Upper lobe of right lung (tissue), 1 donor: ENCODE measurements around the gene SLC12A7. TPM values are rescaled to one million over a fixed set of nuclear protein-coding genes. Genes with fewer than 3 reads are reported as not detected.

Source experiments
- ATAC-seq: fragments of 200-7000 bp; cut with Tn5 transposase; one replicate; pipeline ENCODE4 v1.9.1; 2020; ENCODE audit warnings: mild to moderate bottlenecking, moderate library complexity
- DNase-seq: peaks from one replicate; pipeline ENCODE4 v3.0.0-alpha.2; 2020
- H3K27ac ChIP-seq: fragments of 200-600 bp; one replicate; pipeline ENCODE4 v1.8.0; 2022
- H3K27me3 ChIP-seq: fragments of 200-600 bp; one replicate; pipeline ENCODE4 v1.8.0; 2022; ENCODE audit warnings: mild to moderate bottlenecking
- H3K36me3 ChIP-seq: fragments of 200-600 bp; one replicate; pipeline ENCODE4 v1.8.0; 2022
- H3K4me1 ChIP-seq: fragments of 200-600 bp; one replicate; pipeline ENCODE4 v1.8.0; 2022
- H3K4me3 ChIP-seq: fragments of 200-600 bp; one replicate; pipeline ENCODE4 v1.8.0; 2022; ENCODE audit warnings: mild to moderate bottlenecking
- H3K9me3 ChIP-seq: fragments of 200-600 bp; one replicate; pipeline ENCODE4 v1.8.0; 2022
- intact Hi-C: fragments of 100-400 bp; cut with DNase I; formaldehyde crosslinking; loops from one replicate; pipeline ENCODE4 v1.11.0; 2022
- total RNA-seq: library from RNA; stranded (reverse); fragmentation: NEBNext Ultra II Directional; extraction: Animal tissue kit (Norgen Biotek cat#: 25700); gene quantifications from one replicate; pipeline ENCODE4 v1.2.1, GENCODE V29; 2021
- TF ChIP-seq, protein P1 (sequence below): fragments of 200-600 bp; IDR thresholded peaks from one replicate; pipeline ENCODE4 v1.8.0; 2022; ENCODE audit warnings: antibody characterized with exemption
- donor health status: DM: no; HTN: yes; CAD: no; lungs with severe emphysema.

SLC12A7 gene
- total RNA-seq, 1 donor from 2014 or later, result 49.6 TPM

DNA sequence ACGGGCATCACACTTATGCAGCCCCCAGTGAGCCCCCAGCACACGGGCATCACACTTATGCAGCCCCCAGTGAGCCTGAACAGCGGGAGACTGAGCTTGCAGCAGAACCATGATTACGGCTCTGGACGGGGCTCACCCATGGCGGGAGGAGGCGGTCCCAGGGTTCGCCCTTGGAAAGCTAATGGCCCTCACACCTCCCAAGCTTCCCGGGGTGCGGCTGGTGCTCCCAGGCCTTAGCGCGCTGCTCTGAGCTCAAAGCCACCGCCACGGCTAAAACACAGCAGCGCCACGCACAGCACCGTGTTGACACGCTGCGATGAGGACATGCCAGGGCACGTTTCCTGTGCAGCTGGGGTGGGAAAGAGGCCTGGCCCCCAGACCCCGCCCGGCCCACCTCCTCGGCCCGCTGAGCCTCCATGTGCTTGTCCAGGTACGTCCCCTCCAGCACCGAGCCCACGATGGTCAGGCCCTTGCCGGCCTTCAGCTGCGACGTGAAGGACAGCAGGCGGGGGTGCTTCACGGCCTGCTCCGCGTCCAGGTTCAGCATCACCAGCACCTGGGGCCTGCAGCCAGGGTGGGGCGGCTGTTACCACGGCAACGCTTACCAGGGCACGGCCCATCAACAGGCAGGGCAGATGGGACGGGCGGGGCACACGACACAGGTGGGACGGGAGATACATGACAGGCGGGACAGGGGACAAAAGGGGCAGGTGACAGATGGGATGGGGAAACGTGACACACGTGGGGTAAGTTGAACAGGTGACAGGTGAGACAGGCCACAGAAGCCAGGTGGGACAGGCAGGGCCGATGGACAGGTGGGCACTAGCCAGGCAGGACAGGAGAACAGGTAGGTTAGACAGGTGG, 38.4 kb downstream of the SLC12A7 start:
- Histone ChIP-seq H3K4me3 (no peak overlapping the region), H3K9me3 (no peaks in the 10 kb centered on the region), H3K27me3 (no peaks in the 10 kb centered on the region), H3K4me1 (no peaks in the 10 kb centered on the region), H3K27ac (no peak overlapping the region), H3K36me3 (peaks cover 45% of the 10 kb centered on the region)
- TF ChIP-seq, protein P1, sequence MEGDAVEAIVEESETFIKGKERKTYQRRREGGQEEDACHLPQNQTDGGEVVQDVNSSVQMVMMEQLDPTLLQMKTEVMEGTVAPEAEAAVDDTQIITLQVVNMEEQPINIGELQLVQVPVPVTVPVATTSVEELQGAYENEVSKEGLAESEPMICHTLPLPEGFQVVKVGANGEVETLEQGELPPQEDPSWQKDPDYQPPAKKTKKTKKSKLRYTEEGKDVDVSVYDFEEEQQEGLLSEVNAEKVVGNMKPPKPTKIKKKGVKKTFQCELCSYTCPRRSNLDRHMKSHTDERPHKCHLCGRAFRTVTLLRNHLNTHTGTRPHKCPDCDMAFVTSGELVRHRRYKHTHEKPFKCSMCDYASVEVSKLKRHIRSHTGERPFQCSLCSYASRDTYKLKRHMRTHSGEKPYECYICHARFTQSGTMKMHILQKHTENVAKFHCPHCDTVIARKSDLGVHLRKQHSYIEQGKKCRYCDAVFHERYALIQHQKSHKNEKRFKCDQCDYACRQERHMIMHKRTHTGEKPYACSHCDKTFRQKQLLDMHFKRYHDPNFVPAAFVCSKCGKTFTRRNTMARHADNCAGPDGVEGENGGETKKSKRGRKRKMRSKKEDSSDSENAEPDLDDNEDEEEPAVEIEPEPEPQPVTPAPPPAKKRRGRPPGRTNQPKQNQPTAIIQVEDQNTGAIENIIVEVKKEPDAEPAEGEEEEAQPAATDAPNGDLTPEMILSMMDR, result no peak
- DNase-seq (no peak), ATAC-seq (no peak)
- intact Hi-C loops, result no loop called here

- Histone ChIP-seq H3K4me1 (no peaks in the 10 kb centered on the region), H3K27ac (no peak overlapping the region), H3K36me3 (peaks cover 26% of the 10 kb centered on the region), H3K9me3 (no peaks in the 10 kb centered on the region), H3K27me3 (no peaks in the 10 kb centered on the region), H3K4me3 (no peak overlapping the region)
- DNase-seq, result no peak
- TF ChIP-seq, protein P1, result no peak
- intact Hi-C loops, result no loop called here
- ATAC-seq, result no peak
Observed at GRCh38 chr5:1069720-1070088, 42.2 kb downstream of the SLC12A7 start.

DNA sequence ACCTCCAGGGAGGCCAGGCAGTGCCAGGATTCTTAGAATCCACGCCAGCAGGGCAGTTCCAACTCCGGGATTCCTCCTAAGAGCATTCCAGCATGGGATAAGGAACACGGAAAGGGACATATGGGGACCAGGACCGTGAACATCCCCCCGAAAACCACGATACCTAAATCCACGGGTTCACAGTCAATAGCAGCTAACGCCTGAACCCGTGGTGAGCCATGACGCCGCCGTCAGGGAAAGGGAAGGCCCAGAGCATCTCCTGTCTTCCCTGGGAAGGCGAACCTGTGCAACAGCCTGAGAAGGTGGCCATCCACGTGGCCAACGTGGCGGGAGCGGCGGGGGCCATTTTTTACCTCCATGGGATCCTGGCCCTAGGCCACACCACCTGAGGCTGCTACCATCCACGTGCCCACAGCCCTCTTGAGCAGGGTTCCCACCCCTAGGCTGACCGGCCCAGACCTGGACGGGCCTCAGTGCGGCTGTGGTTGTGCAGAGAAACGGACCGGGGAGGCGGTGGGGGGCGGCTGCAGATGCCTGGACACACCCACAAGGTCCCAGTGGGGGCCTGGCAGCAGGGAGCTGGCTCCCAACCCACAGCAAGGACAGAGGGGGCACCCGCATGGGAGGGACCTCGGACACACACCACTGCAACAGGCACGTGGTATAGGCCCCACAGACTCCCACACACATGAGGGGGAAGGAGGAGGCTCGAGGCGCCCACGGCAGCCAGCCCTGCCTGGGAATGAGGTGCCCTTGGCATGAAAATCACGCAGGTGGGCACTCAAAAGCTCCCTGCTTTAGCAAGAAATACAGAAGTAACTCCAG, 42.8 kb downstream of the SLC12A7 start:
- H3K36me3 ChIP-seq, result peaks cover 26% of the 10 kb centered on the region
- TF ChIP-seq, protein P1, result no peak
- intact Hi-C loops, result no loop called here
- H3K4me3 ChIP-seq, result no peak overlapping the region
- no peaks in the 10 kb centered on the region for H3K4me1 ChIP-seq
- no peaks in the 10 kb centered on the region for H3K9me3 ChIP-seq
- no peak overlapping the region for H3K27ac ChIP-seq
- no peak for DNase-seq
- peak; percentile 10 for ATAC-seq
- H3K27me3 ChIP-seq, result no peaks in the 10 kb centered on the region

DNA sequence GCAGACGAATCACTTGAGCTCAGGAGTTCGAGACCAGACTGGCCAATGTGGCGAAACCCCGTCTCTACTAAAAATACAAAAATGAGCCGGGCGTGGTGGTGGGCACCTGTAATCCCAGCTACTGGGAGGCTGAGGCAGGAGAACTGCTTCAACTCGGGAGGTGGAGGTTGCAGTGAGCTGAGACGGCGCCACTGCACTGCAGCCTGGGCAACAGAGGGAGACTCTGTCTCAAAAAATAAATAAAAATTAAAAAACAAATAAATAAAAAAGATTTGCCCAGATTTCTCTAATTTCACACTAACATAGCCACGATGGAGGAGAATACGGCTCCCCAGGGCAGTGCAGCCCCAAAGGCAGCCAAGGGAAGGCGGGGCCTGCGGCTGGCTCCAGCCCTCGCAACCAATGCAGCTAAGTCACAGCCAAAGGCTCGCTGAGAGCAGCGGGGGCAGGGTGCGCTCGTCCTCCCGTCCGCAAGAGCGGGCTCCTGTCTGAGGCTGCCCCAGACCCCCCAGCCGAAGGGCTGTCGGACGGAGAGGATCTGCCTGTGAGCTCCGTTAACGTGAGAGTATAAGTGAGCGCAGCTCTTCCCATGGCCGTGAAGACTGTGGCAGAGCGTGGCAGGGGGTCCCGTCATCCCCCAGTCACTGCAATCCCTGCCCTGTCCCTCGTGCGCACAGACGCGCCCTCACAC, 43.5 kb downstream of the SLC12A7 start:
- Histone ChIP-seq H3K4me1 (no peaks in the 10 kb centered on the region), H3K36me3 (peaks cover 23% of the 10 kb centered on the region), H3K27ac (no peak overlapping the region), H3K9me3 (no peaks in the 10 kb centered on the region), H3K4me3 (no peak overlapping the region), H3K27me3 (no peaks in the 10 kb centered on the region)
- DNase-seq, result no peak
- TF ChIP-seq, protein P1, result no peak
- intact Hi-C loops, result no loop called here
- no peak for ATAC-seq

DNA sequence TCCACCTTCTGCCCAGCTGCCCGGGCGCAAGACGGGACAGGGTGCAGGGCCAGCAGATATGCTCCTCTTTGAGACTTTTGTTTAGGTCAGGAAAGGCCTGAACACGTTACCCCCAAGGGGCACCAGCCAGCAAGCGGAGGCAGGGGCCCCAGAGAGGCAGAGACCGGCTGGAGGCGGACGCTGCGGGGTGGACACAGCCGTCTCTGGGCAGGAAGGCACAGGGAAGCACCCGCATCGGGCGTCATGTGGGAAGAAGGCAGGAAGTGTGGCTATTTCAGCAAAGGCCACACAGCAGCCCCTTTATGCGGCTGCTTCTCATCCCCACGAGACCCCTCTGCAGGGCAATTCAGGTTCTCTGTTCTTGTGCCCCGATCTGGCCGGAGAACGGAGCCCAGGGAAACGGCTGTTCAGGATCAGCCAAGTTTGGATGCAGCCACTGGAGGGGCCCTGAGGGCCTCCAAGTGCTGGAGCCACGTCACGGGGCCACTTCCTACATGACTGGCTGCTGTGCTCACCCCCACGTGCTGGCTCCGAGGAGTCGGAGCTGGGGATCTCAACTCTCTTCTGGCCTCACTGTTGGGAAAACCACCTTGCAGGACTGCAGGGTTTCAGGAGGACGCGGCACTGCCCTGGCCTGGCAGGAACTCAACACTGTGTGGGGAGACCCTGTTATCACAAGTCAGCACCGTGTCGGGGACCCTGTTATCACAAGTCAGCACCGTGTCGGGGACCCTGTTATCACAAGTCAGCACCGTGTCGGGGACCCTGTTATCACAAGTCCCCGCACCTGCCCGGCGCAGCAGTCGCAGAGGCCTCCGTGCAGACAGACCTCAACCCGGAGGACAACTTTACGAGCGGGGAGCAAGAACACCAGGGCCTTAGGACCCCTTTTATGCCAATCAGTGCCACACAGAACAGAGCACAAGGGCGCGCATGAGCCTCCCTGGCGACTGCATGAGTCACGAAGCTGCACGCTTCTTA, 44.4 kb downstream of the SLC12A7 start:
- no peaks in the 10 kb centered on the region for H3K27me3 ChIP-seq
- H3K4me1 ChIP-seq, result no peaks in the 10 kb centered on the region
- TF ChIP-seq, protein P1, result no peak
- H3K9me3 ChIP-seq, result no peaks in the 10 kb centered on the region
- H3K27ac ChIP-seq, result no peak overlapping the region
- intact Hi-C loops, result no loop called here
- peaks cover 20% of the 10 kb centered on the region for H3K36me3 ChIP-seq
- no peak for ATAC-seq
- H3K4me3 ChIP-seq, result no peak overlapping the region
- DNase-seq, result no peak
